HEK293T (cell line): ENCODE measurements around the gene ENO2.
A peak's percentile ranks its signal among the peaks of the same experiment; 100 is the strongest.

Experiments
- CTCF ChIA-PET: fragments of 350-600 bp; formaldehyde crosslinking; extraction: SDS; loops from one replicate; lab custom pipeline; 2021; ENCODE audit warnings: antibody characterized with exemption, inconsistent platforms; lab: Yijun Ruan, JAX
- POLR2A ChIA-PET: fragments of 350-600 bp; formaldehyde crosslinking; extraction: SDS; loops from one replicate; lab custom pipeline; 2020; ENCODE audit warnings: antibody characterized with exemption, inconsistent platforms; lab: Yijun Ruan, JAX
- DNase-seq: peaks from one replicate; pipeline ENCODE4 v3.0.0; 2012; ENCODE audit warnings: mixed read lengths; ENCODE audit errors: extremely low spot score
- ARNT ChIP-seq: fragments of 450-650 bp; IDR thresholded peaks from 2 replicates; pipeline ENCODE4 v1.6.1; 2017; ENCODE audit warnings: mild to moderate bottlenecking
- BHLHE40 ChIP-seq: fragments of 450-650 bp; IDR thresholded peaks from 2 replicates; pipeline ENCODE4 v1.6.1; 2016; ENCODE audit warnings: mild to moderate bottlenecking, moderate library complexity, borderline replicate concordance
- CTBP1 ChIP-seq: fragments of 450-650 bp; IDR thresholded peaks from 2 replicates; pipeline ENCODE4 v1.6.1; 2016; ENCODE audit warnings: borderline replicate concordance
- ELF4 ChIP-seq: fragments of 450-650 bp; IDR thresholded peaks from 2 replicates; pipeline ENCODE4 v1.6.1; 2017; ENCODE audit warnings: antibody characterized with exemption
- FOXA1 ChIP-seq: fragments of 450-650 bp; IDR thresholded peaks from 2 replicates; pipeline ENCODE4 v1.6.1; 2016; ENCODE audit warnings: mild to moderate bottlenecking
- FOXK2 ChIP-seq: fragments of 450-650 bp; IDR thresholded peaks from 2 replicates; pipeline ENCODE4 v1.6.1; 2016; ENCODE audit warnings: mild to moderate bottlenecking
- FOXM1 ChIP-seq: fragments of 450-650 bp; IDR thresholded peaks from 2 replicates; pipeline ENCODE4 v1.6.1; 2017; ENCODE audit warnings: mild to moderate bottlenecking, borderline replicate concordance
- HDGF ChIP-seq: fragments of 450-650 bp; IDR thresholded peaks from 2 replicates; pipeline ENCODE4 v1.6.1; 2017; ENCODE audit warnings: antibody characterized with exemption, borderline replicate concordance
- L3MBTL2 ChIP-seq: fragments of 450-650 bp; conservative IDR thresholded peaks from 2 replicates; pipeline ENCODE4 v1.6.1; 2016; ENCODE audit warnings: mild to moderate bottlenecking
- LEF1 ChIP-seq: fragments of 450-650 bp; IDR thresholded peaks from 2 replicates; pipeline ENCODE4 v1.6.1; 2017; ENCODE audit warnings: mild to moderate bottlenecking, borderline replicate concordance
- NFRKB ChIP-seq: fragments of 450-650 bp; IDR thresholded peaks from 2 replicates; pipeline ENCODE4 v1.6.1; 2016; ENCODE audit warnings: mild to moderate bottlenecking, moderate library complexity
- PKNOX1 ChIP-seq: fragments of 450-650 bp; IDR thresholded peaks from 2 replicates; pipeline ENCODE4 v1.6.1; 2016
- SP1 ChIP-seq: fragments of 450-650 bp; IDR thresholded peaks from 2 replicates; pipeline ENCODE4 v1.6.1; 2017
- SUZ12 ChIP-seq: fragments of 450-650 bp; IDR thresholded peaks from 2 replicates; pipeline ENCODE4 v1.6.1; 2016; ENCODE audit warnings: mild to moderate bottlenecking
- TARDBP ChIP-seq: fragments of 450-650 bp; IDR thresholded peaks from 2 replicates; pipeline ENCODE4 v1.6.1; 2016
- ZNF384 ChIP-seq: fragments of 450-650 bp; IDR thresholded peaks from 2 replicates; pipeline ENCODE4 v1.6.1; 2016

Gene ENO2

GRCh38 chr12:6936194-6936635 lies 21.8 kb downstream of the ENO2 start:
- CTCF ChIA-PET: interaction anchor here (0.9 to 2.2 kb wide), 5 partner anchors 9 to 63 kb away, joined by 4 to 7 read pairs (median 4); partner anchors contain the start of gene SPSB2
- POLR2A ChIA-PET: interaction anchor here (0.9 to 8.1 kb wide), 6 partner anchors 7 to 67 kb away, joined by 4 to 95 read pairs (median 12); partner anchors contain the start of genes ATN1, C12orf57 and RNU7-1
- DNase-seq: no peak
- TF ChIP-seq SUZ12: no peak
- no peak for TF ChIP-seq PKNOX1
- no peak for TF ChIP-seq ZNF384
- TF ChIP-seq SP1: no peak
- TF ChIP-seq ARNT: no peak
- TF ChIP-seq TARDBP: no peak
- TF ChIP-seq NFRKB: no peak
- no peak for TF ChIP-seq CTBP1
- no peak for TF ChIP-seq FOXA1
- no peak for TF ChIP-seq FOXK2
- TF ChIP-seq LEF1: no peak
- TF ChIP-seq ELF4: no peak
- no peak for TF ChIP-seq L3MBTL2

GRCh38 chr12:6936636-6937480 lies 22.5 kb downstream of the ENO2 start:
- POLR2A ChIA-PET: interaction anchor here (0.9 to 8.1 kb wide), 12 partner anchors 8 to 68 kb away, joined by 3 to 95 read pairs (median 7); partner anchors contain the start of genes ATN1 and SPSB2
- CTCF ChIA-PET: interaction anchor here (0.9 to 2.2 kb wide), 6 partner anchors 10 to 64 kb away, joined by 3 to 7 read pairs (median 4); partner anchors contain the start of gene SPSB2
- DNase-seq: no peak
- TF ChIP-seq ELF4: no peak

- POLR2A ChIA-PET: interaction anchor here (0.9 to 8.1 kb wide), 17 partner anchors 9 to 110 kb away, joined by 3 to 95 read pairs (median 5); partner anchors contain the start of genes ATN1, CDCA3, LPCAT3 and SPSB2
- peak; percentile 84 for DNase-seq
- TF ChIP-seq ZNF384: no peak
- TF ChIP-seq BHLHE40: no peak
- TF ChIP-seq CTBP1: peak; percentile 53; the same call in 1 of the 2 replicates
- TF ChIP-seq LEF1: 0 out of 2 replicates have a peak, but pooled peaks have one; percentile 35
- TF ChIP-seq NFRKB: no peak
- no peak for TF ChIP-seq ARNT
- no peak for TF ChIP-seq SP1
- no peak for TF ChIP-seq FOXM1
- no peak for TF ChIP-seq HDGF
- TF ChIP-seq PKNOX1: no peak
- no peak for TF ChIP-seq FOXA1
- TF ChIP-seq SUZ12: no peak
- TF ChIP-seq L3MBTL2: peak; percentile 95
- CTCF ChIA-PET: interaction anchor here (0.6 to 2.2 kb wide), 7 partner anchors 9 to 342 kb away, joined by 3 to 15 read pairs (median 5); partner anchors contain the start of gene SPSB2
Observed at GRCh38 chr12:6937481-6938352, 23.3 kb downstream of the ENO2 start.

- CTCF ChIA-PET: interaction anchor here (0.5 to 1.4 kb wide), 7 partner anchors 10 to 69 kb away, joined by 3 to 15 read pairs (median 4); no protein-coding TSS in a partner anchor
- POLR2A ChIA-PET: interaction anchor here (0.9 to 8.1 kb wide), 18 partner anchors 10 to 111 kb away, joined by 3 to 95 read pairs (median 4); partner anchors contain the start of genes ATN1, CDCA3, LPCAT3 and SPSB2
- TF ChIP-seq NFRKB (no peak), ARNT (no peak), LEF1 (no peak), SUZ12 (no peak), ZNF384 (no peak), SP1 (no peak), FOXM1 (no peak), HDGF (no peak), CTBP1 (no peak), L3MBTL2 (no peak), TARDBP (no peak), PKNOX1 (no peak), FOXA1 (no peak), FOXK2 (no peak), BHLHE40 (no peak), ELF4 (no peak)
- no peak for DNase-seq
Observed at GRCh38 chr12:6938353-6939190, 24.2 kb downstream of the ENO2 start.
